Heart left ventricle (tissue), 16 donors: ENCODE measurements around the gene SYCP3. TPM values are rescaled to one million over a fixed set of nuclear protein-coding genes. Genes with fewer than 3 reads are reported as not detected.
"Not testable (repeated sequence)": the region's sequence is repeated elsewhere in the genome, so short reads cannot be mapped to it uniquely, and the experiment has no call there.

ENCODE experiments used
- ATAC-seq, 4 donors: fragments of 200-7000 bp; cut with Tn5 transposase; one replicate each; pipeline ENCODE4 v1.9.1; 2020 to 2022; ENCODE audit warnings: moderate library complexity in 4 of 4, mild to moderate bottlenecking in 3 of 4, moderate number of reproducible peaks in 1 of 4
- DNase-seq, 5 donors: peaks; one replicate each; pipeline ENCODE4 v3.0.0-alpha.2; 2020
- H3K27ac ChIP-seq, 12 donors: fragments of 200-600 bp; sonication (generic) in 4 of 12; one replicate each; pipeline versions ENCODE4 v1.5.0 to v1.8.0; 2016 to 2022; ENCODE audit warnings: mild to moderate bottlenecking in 2 of 12
- H3K27me3 ChIP-seq, 9 donors: fragments of 200-600 bp; sonication (generic) in 2 of 9; one replicate each; pipeline versions ENCODE4 v1.5.1 to v1.8.0; 2016 to 2022; ENCODE audit warnings: mild to moderate bottlenecking in 3 of 9
- H3K36me3 ChIP-seq, 9 donors: fragments of 200-600 bp; sonication (generic) in 2 of 9; one replicate each; pipeline versions ENCODE4 v1.5.0 to v1.8.0; 2018 to 2022; ENCODE audit warnings: mild to moderate bottlenecking in 2 of 9
- H3K4me1 ChIP-seq, 12 donors: fragments of 200-600 bp; sonication (generic) in 4 of 12; one replicate each; pipeline versions ENCODE4 v1.5.0 to v1.8.0; 2016 to 2022; ENCODE audit warnings: mild to moderate bottlenecking in 3 of 12
- H3K4me3 ChIP-seq, 12 donors: fragments of 200-600 bp; sonication (generic) in 4 of 12; one replicate each; pipeline versions ENCODE4 v1.5.0 to v1.8.0; 2017 to 2022; ENCODE audit warnings: mild to moderate bottlenecking in 9 of 12, moderate library complexity in 4 of 12
- H3K9me3 ChIP-seq, 12 donors: fragments of 200-600 bp; sonication (generic) in 4 of 12; one replicate each; pipeline versions ENCODE4 v1.5.0 to v1.8.0; 2016 to 2022; ENCODE audit warnings: mild to moderate bottlenecking in 1 of 12
- CTCF ChIP-seq, 12 donors: fragments of 200-600 bp; sonication (generic) in 4 of 12; IDR thresholded peaks; one replicate each; pipeline versions ENCODE4 v1.5.0 to v1.8.0; 2018 to 2022; ENCODE audit warnings: antibody characterized with exemption in 12 of 12, mild to moderate bottlenecking in 5 of 12
- POLR2A ChIP-seq, 2 donors: fragments of 450-650 bp; IDR thresholded peaks; one replicate each; pipeline ENCODE4 v1.6.1; 2017; ENCODE audit warnings: antibody characterized with exemption in 2 of 2, mild to moderate bottlenecking in 2 of 2, moderate library complexity in 2 of 2
- WGBS, 4 donors: extraction: QIAGEN DNeasy Blood & Tissue Kit in 2 of 4; methylation state at CpG; one replicate each; pipeline versions ENCODE4 v1.1.5 to v1.1.7; 2013 to 2018; 5-methylcytosine and 5-hydroxymethylcytosine counted together
- intact Hi-C, 10 donors: fragments of 100-400 bp; cut with DNase I; formaldehyde crosslinking; loops; one replicate each; pipeline versions ENCODE4 v1.11.1 to v1.14.2; 2022
- polyA plus RNA-seq, 2 donors: library from polyadenylated mRNA; stranded (reverse); fragments of 200-250 nt; gene quantifications; one replicate each; pipeline ENCODE4 v1.2.3, GENCODE V29; 2013
- total RNA-seq, 9 donors: library from RNA; depleted of rRNA in 2 of 9; stranded (reverse); fragments of >200 nt in 2 of 9; fragmentation: NEBNext Ultra II Directional in 3 of 9; extraction: Animal tissue kit (Norgen Biotek cat#: 25700) in 3 of 9; gene quantifications; one replicate each; pipeline versions ENCODE4 v1.1.0 to v1.2.4, GENCODE V29; 2016 to 2023
- donor health status: ischemic (EF 13 %, LVEDD 7.1; RV severe dilation, severe dysfunction).
- donor health status: healthy with polysubstance abuse.
- donor health status: DM: no; HTN: yes; CAD: no.
- donor health status: DM: no; HTN: no; CAD: no.
- donor health status: ischemic (EF 25% LVEDD 6.9; RV normal size, moderate dysfunction).
- donor health status: ischemic (EF 25% LVEDD 5.7; RV mildly dilated, moderate dysfunction).
- donor health status: healthy.
- donor health status: DM: yes; HTN: yes; CAD: no.
- donor health status: ischemic (EF 35%, LVEDD 5.7; RV mildly dilated, moderate dysfunction).
- donor health status: nonischemic (EF 11% LVEDD 7.7; RV severe dilation, severe dysfunction).
- donor health status: DM: yes; HTN: yes; CAD: no.
- donor health status: PGD.
- donor health status: ischemic (EF 29% LVEDD 5.4; RV normal size, mild dysfunction).
- donor health status: nonischemic (EF 23%, LVEDD 6.1; RV moderate dilation, normal function).

Gene SYCP3
- total and polyA plus RNA-seq, 11 donors = 0.04 TPM; not detected in 10

- Histone ChIP-seq H3K4me1 (peaks cover 0 to 6% (median 0%) of the 10 kb centered on the region in 12 donors), H3K27me3 (no peaks in the 10 kb centered on the region), H3K4me3 (no peak overlapping the region), H3K27ac (no peak overlapping the region), H3K9me3 (no peaks in the 10 kb centered on the region), H3K36me3 (peaks cover 0 to 93% (median 68%) of the 10 kb centered on the region in 9 donors)
- no peak for DNase-seq
- TF ChIP-seq POLR2A (IDR thresholded peaks at IDR 0.05) = no peak
- no peak for TF ChIP-seq CTCF (IDR thresholded peaks at IDR 0.05)
- WGBS, 4 donors = 79 to 86% (median 83%) methylated on average over 5 of the region's 5 CpGs
- ATAC-seq = no peak
- intact Hi-C loops = loop anchor here in 1 of 10 donors (10.0 kb wide), 1 partner anchor 246 kb away; no protein-coding TSS in a partner anchor
These were observed 1.7 kb upstream of the SYCP3 start for GRCh38 chr12:101740980-101741379.

DNA sequence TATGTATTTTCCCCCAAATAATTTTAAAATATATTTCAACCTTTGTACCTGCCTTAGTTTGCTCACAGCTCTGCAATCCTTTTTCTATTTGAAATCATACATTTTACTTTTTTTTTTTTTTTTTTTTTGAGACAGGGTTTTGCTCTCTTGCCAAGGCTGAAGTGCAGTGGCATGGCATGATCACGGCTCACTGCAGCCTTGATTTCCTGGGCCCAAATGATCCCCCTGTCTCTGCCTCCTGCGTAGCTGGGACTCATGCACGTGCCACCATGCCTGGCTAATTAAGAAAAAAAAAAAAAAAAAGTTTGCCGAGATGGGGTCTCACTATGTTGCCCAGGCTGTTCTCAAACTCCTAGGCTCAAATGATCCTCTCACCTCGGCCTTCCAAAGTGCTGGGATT is 1.3 kb upstream of the SYCP3 start:
- DNase-seq (no peak), ATAC-seq (no peak)
- Histone ChIP-seq H3K9me3 (no peaks in the 10 kb centered on the region), H3K36me3 (peaks cover 0 to 92% (median 64%) of the 10 kb centered on the region in 9 donors), H3K4me1 (peaks cover 0 to 6% (median 0%) of the 10 kb centered on the region in 12 donors), H3K27me3 (no peaks in the 10 kb centered on the region), H3K4me3 (no peak overlapping the region), H3K27ac (no peak overlapping the region)
- intact Hi-C loops = loop anchor here in 1 of 10 donors (10.0 kb wide), 1 partner anchor 246 kb away; no protein-coding TSS in a partner anchor
- 85 to 95% (median 94%) methylated on average over 5 of the region's 5 CpGs for WGBS, 4 donors
- TF ChIP-seq CTCF (IDR thresholded peaks at IDR 0.05) = no peak
- TF ChIP-seq POLR2A (IDR thresholded peaks at IDR 0.05) = no peak

DNA sequence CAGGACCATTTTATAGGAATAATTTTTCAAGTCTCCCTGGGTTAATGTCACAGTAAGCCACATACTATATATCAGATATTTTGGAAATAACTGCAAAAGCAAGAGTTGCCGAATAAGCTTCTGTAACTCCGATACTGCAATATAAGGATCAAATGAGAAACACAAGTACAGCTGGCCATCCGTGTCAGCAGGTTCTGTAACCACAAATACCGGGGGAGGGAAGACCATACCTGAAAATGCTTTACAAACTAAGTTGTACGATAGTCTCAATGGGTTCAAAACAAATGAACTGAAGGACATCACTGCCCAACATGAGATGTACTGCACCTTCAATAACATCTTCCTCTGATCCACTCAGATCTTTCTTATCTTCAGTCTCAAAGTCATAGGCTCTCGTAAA is 1.8 kb downstream of the SYCP3 start:
- peaks cover 0 to 89% (median 47%) of the 10 kb centered on the region in 9 donors for H3K36me3 ChIP-seq
- ATAC-seq = no peak

GRCh38 chr12:101734482-101734881 is 4.8 kb downstream of the SYCP3 start:
- H3K4me3 ChIP-seq, ATAC-seq, H3K27me3 ChIP-seq, H3K4me1 ChIP-seq, H3K27ac ChIP-seq, H3K9me3 ChIP-seq, intact Hi-C loops, DNase-seq: not testable (repeated sequence)
- H3K36me3 ChIP-seq = peaks cover 0 to 100% (median 54%) of the 10 kb centered on the region in 9 donors
- 92 to 96% (median 94%) methylated on average over 5 of the region's 5 CpGs for WGBS, 4 donors

More for the DNA sequence above, 1.8 kb downstream of the SYCP3 start:
- no peak for DNase-seq
- TF ChIP-seq CTCF (IDR thresholded peaks at IDR 0.05) (no peak), POLR2A (IDR thresholded peaks at IDR 0.05) (no peak)
- no peaks in the 10 kb centered on the region for H3K4me1 ChIP-seq
- H3K27me3 ChIP-seq = no peaks in the 10 kb centered on the region
- no peak overlapping the region for H3K4me3 ChIP-seq
- intact Hi-C loops = no loop called here
- H3K27ac ChIP-seq = no peak overlapping the region
- H3K9me3 ChIP-seq = no peaks in the 10 kb centered on the region
- 86 to 95% (median 94%) methylated on average over 6 of the region's 6 CpGs for WGBS, 4 donors

GRCh38 chr12:101733166-101733565 is 6.1 kb downstream of the SYCP3 start:
- H3K9me3 ChIP-seq = no peaks in the 10 kb centered on the region
- ATAC-seq (peak in 1 of 4 donors; percentile 33), DNase-seq (no peak)
- TF ChIP-seq POLR2A (IDR thresholded peaks at IDR 0.05) (no peak), CTCF (IDR thresholded peaks at IDR 0.05) (no peak)
- intact Hi-C loops = no loop called here
- H3K4me3 ChIP-seq = no peak overlapping the region
- H3K4me1 ChIP-seq = no peaks in the 10 kb centered on the region
- WGBS, 4 donors = 72 to 84% (median 83%) methylated on average over 2 of the region's 2 CpGs
- H3K27me3 ChIP-seq = no peaks in the 10 kb centered on the region
- peaks cover 0 to 100% (median 56%) of the 10 kb centered on the region in 9 donors for H3K36me3 ChIP-seq
- H3K27ac ChIP-seq = no peak overlapping the region
